Keratinocyte (primary cell): ENCODE results near the gene SSUH2. TPM values are rescaled to one million over a fixed set of nuclear protein-coding genes. Genes with fewer than 3 reads are reported as not detected.

ENCODE experiments used
- DNase-seq: peaks from one replicate; pipeline ENCODE4 v3.0.0-alpha.2; 2011; ENCODE audit warnings: low read depth, missing footprints, low spot score
- FAIRE-seq: peaks from 2 replicates; lab custom pipeline; 2011; peaks lifted over from hg19 to GRCh38; lab: Jason Lieb, UNC
- H2AFZ ChIP-seq: 2 replicates; pipeline ENCODE4 v1.6.0; 2012; ENCODE audit warnings: low read length, control low read depth, inconsistent platforms; ENCODE audit not compliant: control insufficient read depth
- H3K27ac ChIP-seq: 2 replicates; pipeline ENCODE4 v1.5.1; 2011; ENCODE audit warnings: low read length; ENCODE audit not compliant: control insufficient read depth, insufficient read depth
- H3K27me3 ChIP-seq: 3 replicates; pipeline ENCODE4 v1.6.0; 2011; ENCODE audit warnings: low read length; ENCODE audit not compliant: control insufficient read depth, insufficient read depth; ENCODE audit errors: extremely low read depth
- H3K36me3 ChIP-seq, 2 experiments: 2 replicates in 1 of 2; 3 replicates in 1 of 2; pipeline ENCODE4 v1.5.1; 2011; ENCODE audit warnings: low read length in 2 of 2, mild to moderate bottlenecking in 1 of 2; ENCODE audit not compliant: control insufficient read depth in 2 of 2, insufficient read depth in 2 of 2; ENCODE audit errors: extremely low read depth in 1 of 2
- H3K4me1 ChIP-seq: 3 replicates; pipeline ENCODE4 v1.5.1; 2011; ENCODE audit warnings: low read length; ENCODE audit not compliant: control insufficient read depth, insufficient read depth; ENCODE audit errors: extremely low read depth
- H3K4me2 ChIP-seq: 3 replicates; pipeline ENCODE4 v1.6.0; 2011; ENCODE audit warnings: low read depth, low read length; ENCODE audit not compliant: control insufficient read depth, insufficient read depth; ENCODE audit errors: extremely low read depth
- H3K4me3 ChIP-seq, 3 experiments: fragments of 200-600 bp in 1 of 3; sonication (generic) in 1 of 3; 2 replicates in 2 of 3; 3 replicates in 1 of 3; pipeline ENCODE4 v1.5.1; 2011 to 2016; ENCODE audit warnings: low read length in 3 of 3, mild to moderate bottlenecking in 3 of 3, control low read depth in 2 of 3, inconsistent platforms in 1 of 3, low read depth in 1 of 3, mixed read lengths in 1 of 3, mixed run types in 1 of 3, moderate library complexity in 1 of 3; ENCODE audit not compliant: control insufficient read depth in 2 of 3, insufficient read depth in 2 of 3; ENCODE audit errors: extremely low read depth in 1 of 3
- H3K79me2 ChIP-seq: 2 replicates; pipeline ENCODE4 v1.6.0; 2012; ENCODE audit warnings: low read length; ENCODE audit not compliant: control insufficient read depth, insufficient read depth
- H3K9ac ChIP-seq: 3 replicates; pipeline ENCODE4 v1.6.0; 2011; ENCODE audit warnings: low read length; ENCODE audit not compliant: control insufficient read depth, insufficient read depth; ENCODE audit errors: extremely low read depth
- H3K9me1 ChIP-seq: 3 replicates; pipeline ENCODE4 v1.6.0; 2011; ENCODE audit warnings: low read length; ENCODE audit not compliant: control insufficient read depth, insufficient read depth; ENCODE audit errors: extremely low read depth
- H3K9me3 ChIP-seq: 2 replicates; pipeline ENCODE4 v1.5.1; 2012; ENCODE audit warnings: low read depth, low read length; ENCODE audit not compliant: control insufficient read depth
- H4K20me1 ChIP-seq: 3 replicates; pipeline ENCODE4 v1.6.0; 2011; ENCODE audit warnings: low read length; ENCODE audit not compliant: control insufficient read depth, insufficient read depth; ENCODE audit errors: extremely low read depth
- CTCF ChIP-seq, 3 experiments: IDR thresholded peaks in 1 of 3; conservative IDR thresholded peaks in 1 of 3; optimal IDR thresholded peaks in 1 of 3; 2 replicates in 2 of 3; 3 replicates in 1 of 3; pipeline versions ENCODE3 to v1.5.1; 2011; ENCODE audit warnings: low read length in 3 of 3, mild to moderate bottlenecking in 3 of 3, moderate library complexity in 2 of 3, control low read depth in 1 of 3, inconsistent platforms in 1 of 3; ENCODE audit not compliant: insufficient read depth in 2 of 3; ENCODE audit errors: extremely low read depth in 1 of 3
- EZH2 ChIP-seq: IDR thresholded peaks from one replicate; pipeline ENCODE4 v1.6.1; 2012; ENCODE audit warnings: inconsistent platforms, mild to moderate bottlenecking, low read length, moderate library complexity
- dilution Hi-C: fragments of 300-500 bp; cut with MboI; formaldehyde crosslinking; loops from one replicate; pipeline ENCODE4 v1.7.0; 2020; ENCODE audit warnings: low sequenced_read_pairs; ENCODE audit not compliant: extremely low pct_ligation_motif_present
- polyA plus RNA-seq, 5 experiments: library from polyadenylated mRNA; depleted of rRNA in 3 of 5; stranded (reverse) in 3 of 5; stranded (forward) in 1 of 5; unstranded in 1 of 5; fragments of >200 nt; gene quantifications; 1 replicate in 1 of 5; 2 replicates in 3 of 5; 3 replicates in 1 of 5; pipeline versions ENCODE4 v1.2.1 to v1.2.3, GENCODE V29; 2011 to 2012; ENCODE audit warnings: missing spikeins in 2 of 5, low read depth in 1 of 5, low replicate concordance in 1 of 5

Gene SSUH2
- polyA plus RNA-seq, 1 donor (not counting 4 experiments of a cell fraction or from before 2014, with no cell fraction given): 0.09 TPM

GRCh38 chr3:8635631-8636030, 9.0 kb downstream of the SSUH2 start:
- FAIRE-seq (no peak), DNase-seq (no peak)
- Histone ChIP-seq H2AFZ (no peak overlapping the region), H3K36me3 (no peaks in the 10 kb centered on the region), H3K9me3 (no peaks in the 10 kb centered on the region), H3K79me2 (no peaks in the 10 kb centered on the region), H3K9me1 (no peaks in the 10 kb centered on the region), H3K4me1 (peaks cover 9% of the 10 kb centered on the region), H3K4me2 (no peak overlapping the region), H4K20me1 (no peaks in the 10 kb centered on the region), H3K27ac (no peak overlapping the region), H3K4me3 (no peak overlapping the region), H3K27me3 (no peaks in the 10 kb centered on the region), H3K9ac (no peak overlapping the region)
- dilution Hi-C loops: no loop called here
- TF ChIP-seq EZH2 (no peak), CTCF (optimal IDR thresholded peaks at IDR 0.05 in 1 of 3, IDR thresholded peaks at IDR 0.05 in 1 of 3, conservative IDR thresholded peaks at IDR 0.05 in 1 of 3; ENCODE audit: extremely low read depth in 1 of 3, insufficient read depth in 2 of 3, low read length in 3 of 3) (no peak)

GRCh38 chr3:8635125-8635524, 9.5 kb downstream of the SSUH2 start:
- Histone ChIP-seq H3K4me3 (no peak overlapping the region), H3K27me3 (no peaks in the 10 kb centered on the region), H3K9me3 (no peaks in the 10 kb centered on the region), H3K9me1 (no peaks in the 10 kb centered on the region), H2AFZ (no peak overlapping the region), H3K4me2 (no peak overlapping the region), H3K36me3 (no peaks in the 10 kb centered on the region), H4K20me1 (no peaks in the 10 kb centered on the region), H3K27ac (no peak overlapping the region), H3K79me2 (no peaks in the 10 kb centered on the region), H3K9ac (no peak overlapping the region), H3K4me1 (peaks cover 10% of the 10 kb centered on the region)
- TF ChIP-seq CTCF (optimal IDR thresholded peaks at IDR 0.05 in 1 of 3, IDR thresholded peaks at IDR 0.05 in 1 of 3, conservative IDR thresholded peaks at IDR 0.05 in 1 of 3; ENCODE audit: extremely low read depth in 1 of 3, insufficient read depth in 2 of 3, low read length in 3 of 3): no peak
- no peak for TF ChIP-seq EZH2
- no peak for DNase-seq
- dilution Hi-C loops: no loop called here
- FAIRE-seq: no peak
